Measurements from ENCODE around the gene TMEM14A. TPM values are rescaled to one million over a fixed set of nuclear protein-coding genes. Genes with fewer than 3 reads are reported as not detected.

Gene TMEM14A
- total and polyA plus RNA-seq, 2 of the 8 experiments (the other 6 are each of a cell fraction or from before 2014, with no cell fraction given), result 11.1 to 11.2 TPM

- no peak overlapping the region for H3K23ac ChIP-seq (ENCODE audit: insufficient read length)
- WGBS, 2 experiments (ENCODE audit: extremely low coverage in 1 of 2, insufficient coverage in 1 of 2, insufficient read length in 1 of 2, insufficient replicate concordance in 2 of 2, low coverage in 1 of 2, low lambda C conversion rate in 2 of 2, missing lambda C conversion rate in 1 of 2), result 83% methylated on average over 15 of the region's 15 CpGs; no CpG with 5 or more reads in 1 of the 2 experiments
- TF ChIP-seq, protein P1, sequence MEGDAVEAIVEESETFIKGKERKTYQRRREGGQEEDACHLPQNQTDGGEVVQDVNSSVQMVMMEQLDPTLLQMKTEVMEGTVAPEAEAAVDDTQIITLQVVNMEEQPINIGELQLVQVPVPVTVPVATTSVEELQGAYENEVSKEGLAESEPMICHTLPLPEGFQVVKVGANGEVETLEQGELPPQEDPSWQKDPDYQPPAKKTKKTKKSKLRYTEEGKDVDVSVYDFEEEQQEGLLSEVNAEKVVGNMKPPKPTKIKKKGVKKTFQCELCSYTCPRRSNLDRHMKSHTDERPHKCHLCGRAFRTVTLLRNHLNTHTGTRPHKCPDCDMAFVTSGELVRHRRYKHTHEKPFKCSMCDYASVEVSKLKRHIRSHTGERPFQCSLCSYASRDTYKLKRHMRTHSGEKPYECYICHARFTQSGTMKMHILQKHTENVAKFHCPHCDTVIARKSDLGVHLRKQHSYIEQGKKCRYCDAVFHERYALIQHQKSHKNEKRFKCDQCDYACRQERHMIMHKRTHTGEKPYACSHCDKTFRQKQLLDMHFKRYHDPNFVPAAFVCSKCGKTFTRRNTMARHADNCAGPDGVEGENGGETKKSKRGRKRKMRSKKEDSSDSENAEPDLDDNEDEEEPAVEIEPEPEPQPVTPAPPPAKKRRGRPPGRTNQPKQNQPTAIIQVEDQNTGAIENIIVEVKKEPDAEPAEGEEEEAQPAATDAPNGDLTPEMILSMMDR (IDR thresholded peaks at IDR 0.05; ENCODE audit: control extremely low read depth in 1 of 3, insufficient read depth in 1 of 3, low read depth in 1 of 3, low read length in 3 of 3), result no peak
- H3K56ac ChIP-seq (replicated peaks; ENCODE audit: insufficient read length, low read depth, low read length), result no peak overlapping the region
- H3K18ac ChIP-seq (ENCODE audit: extremely low read depth, low read length), result no peak overlapping the region
- H3K4me1 ChIP-seq (replicated peaks in 1 of 4; ENCODE audit: control insufficient read depth in 3 of 4, insufficient read depth in 4 of 4, low read length in 3 of 4), result peaks cover 0 to 2% (median 1%) of the 10 kb centered on the region in 4 experiments; a peak in 2 of 7 replicates
- no peaks in the 10 kb centered on the region for H3K9me3 ChIP-seq (ENCODE audit: insufficient read depth in 2 of 2, low read depth in 1 of 2, low read length in 1 of 2)
- H4K91ac ChIP-seq (replicated peaks; ENCODE audit: insufficient read length, low read length), result no peak overlapping the region
- no peak overlapping the region for H3K4me2 ChIP-seq (ENCODE audit: insufficient read depth in 1 of 2, low read depth in 2 of 2, low read length in 2 of 2)
- no peak overlapping the region for H3K27ac ChIP-seq (ENCODE audit: low read depth, low read length)
- no peaks in the 10 kb centered on the region for H3K79me2 ChIP-seq (ENCODE audit: control insufficient read depth in 1 of 2, insufficient read depth in 2 of 2, low read length in 2 of 2)
- H3K79me1 ChIP-seq (ENCODE audit: low read depth, low read length), result no peaks in the 10 kb centered on the region
- POLR2A ChIA-PET (ENCODE audit: partially characterized antibody), result no interaction called here
- no peak overlapping the region for H2AFZ ChIP-seq (ENCODE audit: low read length)
- no peak overlapping the region for H2BK5ac ChIP-seq (ENCODE audit: low read depth, low read length)
- H3K27me3 ChIP-seq (replicated peaks in 1 of 4; ENCODE audit: control insufficient read depth in 3 of 4, extremely low read depth in 1 of 4, insufficient read depth in 3 of 4, low read length in 3 of 4), result no peaks in the 10 kb centered on the region
- H2BK15ac ChIP-seq (ENCODE audit: low read length), result no peak overlapping the region
- H2BK120ac ChIP-seq (replicated peaks; ENCODE audit: low read depth, low read length), result no peak overlapping the region
- no peaks in the 10 kb centered on the region for H3K23me2 ChIP-seq (ENCODE audit: low read depth, low read length)
- H4K5ac ChIP-seq (ENCODE audit: insufficient read length, low read depth, low read length), result no peak overlapping the region
- no peak overlapping the region for H2BK20ac ChIP-seq (ENCODE audit: low read length)
- no peak overlapping the region for H4K8ac ChIP-seq (ENCODE audit: extremely low read depth, insufficient read depth, low read length)
- no peak overlapping the region for H2AK5ac ChIP-seq (ENCODE audit: low read depth, low read length)
- no peak overlapping the region for H3K9ac ChIP-seq (replicated peaks in 1 of 4; ENCODE audit: extremely low read depth in 1 of 4, low read depth in 3 of 4, low read length in 3 of 4)
- H2BK12ac ChIP-seq (ENCODE audit: low read depth, low read length), result 0 out of 2 replicates have a peak overlapping the region, but pooled peaks have one; percentile 42
- H3K4me3 ChIP-seq (ENCODE audit: extremely low read depth in 1 of 4, insufficient read depth in 2 of 4, low read depth in 3 of 4, low read length in 4 of 4), result no peak overlapping the region
- no peak overlapping the region for H3K4ac ChIP-seq (replicated peaks; ENCODE audit: insufficient read length, low read depth, low read length)
- DNase-seq (ENCODE audit: low read depth in 1 of 2, low spot score in 2 of 2), result no peak
- H4K20me1 ChIP-seq (replicated peaks in 1 of 2; ENCODE audit: control insufficient read depth in 1 of 2, insufficient read depth in 2 of 2, low read length in 2 of 2), result no peaks in the 10 kb centered on the region
- no peak overlapping the region for H3K14ac ChIP-seq (ENCODE audit: insufficient read length)
- H3K36me3 ChIP-seq (ENCODE audit: control insufficient read depth in 2 of 4, insufficient read depth in 4 of 4, low read length in 3 of 4), result no peaks in the 10 kb centered on the region
- no peak for FAIRE-seq
- CTCF ChIA-PET (ENCODE audit: partially characterized antibody), result interaction anchor here (1.0 to 2.5 kb wide), 6 partner anchors 10 to 153 kb away, joined by 3 to 9 read pairs (median 4); no protein-coding TSS in a partner anchor
These were observed 56.0 kb downstream of the TMEM14A start for GRCh38 chr6:52726741-52727535.
